Measurements from ENCODE around the gene SERINC4. TPM values are rescaled to one million over a fixed set of nuclear protein-coding genes. Genes with fewer than 3 reads are reported as not detected.

The SERINC4 gene
- total and polyA plus RNA-seq, 10 of the 15 experiments (the other 5 are each of a cell fraction or from before 2014, with no cell fraction given), result 0.06 to 0.96 (median 0.26) TPM; not detected in 1

DNA sequence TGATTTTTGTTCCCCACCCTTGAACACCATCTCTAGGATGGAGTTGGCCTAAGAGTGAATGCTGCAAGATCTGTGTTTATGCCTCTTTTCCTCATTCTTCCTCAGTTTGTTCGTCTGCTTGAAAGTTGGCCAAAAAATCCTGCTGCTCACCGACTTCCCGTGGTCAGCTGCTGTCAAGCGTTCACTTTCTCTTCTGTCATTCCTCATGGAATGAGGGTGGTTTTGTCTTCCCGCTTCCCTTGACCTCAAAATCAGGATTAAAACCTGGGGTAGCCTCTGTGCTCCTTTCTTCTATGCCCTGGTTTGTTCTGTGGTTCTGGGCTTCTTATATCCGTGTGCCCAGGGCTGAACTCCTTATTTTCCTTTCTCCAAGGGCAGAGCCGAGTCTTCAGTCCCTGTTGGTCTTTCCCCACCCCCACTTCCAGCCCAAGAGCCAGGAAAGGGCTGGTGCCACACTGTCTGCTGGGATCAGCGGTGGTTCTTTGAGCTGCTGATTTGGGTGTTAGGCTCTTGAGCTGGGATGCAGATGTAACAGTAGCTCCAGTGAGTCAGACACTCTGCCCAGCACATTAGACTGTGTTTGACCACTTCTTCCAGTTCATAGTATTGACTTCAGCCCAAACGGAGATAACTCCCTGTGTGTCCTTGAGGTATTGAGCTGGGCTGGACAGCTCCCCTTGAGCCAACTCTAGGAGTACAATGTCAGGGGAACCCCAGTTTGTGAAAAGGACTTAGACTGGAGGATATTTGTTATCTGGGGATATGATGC is 5.6 kb downstream of the SERINC4 start:
- Histone ChIP-seq H3K36me3 (ENCODE audit: control insufficient read depth in 2 of 2, insufficient read depth in 2 of 2, low read length in 1 of 2) (peaks cover 5 to 30% of the 10 kb centered on the region in 2 experiments), H3K9me3 (replicated peaks; ENCODE audit: control insufficient read depth, insufficient read depth, low read length) (no peaks in the 10 kb centered on the region), H3K9ac (ENCODE audit: control insufficient read depth, insufficient read depth, low read length) (no peak overlapping the region), H3K79me2 (ENCODE audit: control insufficient read depth, insufficient read depth, low read length) (peaks cover 34% of the 10 kb centered on the region), H3K4me3 (peak overlapping the region; percentile 96; the same call in 1 of the 2 replicates), H4K20me1 (ENCODE audit: control insufficient read depth, insufficient read depth) (no peaks in the 10 kb centered on the region; the same call in none of the 2 replicates), H3K4me2 (ENCODE audit: control insufficient read depth, insufficient read depth) (peak overlapping the region; percentile 99; the same call in 1 of the 2 replicates), H3K27ac (ENCODE audit: control insufficient read depth, insufficient read depth) (no peak overlapping the region), H3K4me1 (ENCODE audit: control insufficient read depth, insufficient read depth, low read length) (peaks cover 25% of the 10 kb centered on the region), H2AFZ (ENCODE audit: control insufficient read depth, low read depth, low read length) (no peak overlapping the region), H3K27me3 (replicated peaks in 1 of 2; ENCODE audit: control insufficient read depth in 2 of 2, insufficient read depth in 2 of 2, low read length in 1 of 2) (no peaks in the 10 kb centered on the region)
- in situ Hi-C loops (cut with MboI), result loop anchor here (10.0 to 25.0 kb wide), 2 partner anchors 930 to 1532 kb away; partner anchors contain the start of genes GANC and TMEM87A
- WGBS (ENCODE audit: insufficient coverage, insufficient replicate concordance, low lambda C conversion rate, missing lambda C conversion rate), result 90% methylated on average over 9 of the region's 9 CpGs
- ChIA-PET RAD21 (ENCODE audit: unreplicated experiment) (interaction anchor here (0.8 to 2.1 kb wide), 4 partner anchors 15 to 90 kb away, joined by 3 to 9 read pairs (median 4); partner anchors contain the start of gene ELL3), CTCF (interaction anchor here (0.5 to 4.0 kb wide), 3 partner anchors 19 to 912 kb away, joined by 3 to 23 read pairs (median 6); partner anchors contain the start of gene ELL3), SMC1A (ENCODE audit: uncharacterized antibody, unreplicated experiment) (interaction anchor here (0.5 to 9.4 kb wide), 7 partner anchors 14 to 36 kb away, joined by 3 to 129 read pairs (median 3); partner anchors contain the start of genes ELL3 and MFAP1), POLR2A (interaction anchor here (0.7 to 5.9 kb wide), 5 partner anchors 10 to 40 kb away, joined by 3 to 48 read pairs (median 3); partner anchors contain the start of gene MFAP1)
- no TSS peak for BruUV-seq (replicated peaks)
- intact Hi-C loops (cut with micrococcal nuclease; ENCODE audit: unreplicated experiment), result loop anchor here (5.0 kb wide), 1 partner anchor 33 kb away; the partner anchor contains the start of gene WDR76
- no peak for DNase-seq (ENCODE audit: low read depth, low spot score)
- FAIRE-seq, result no peak
- TF ChIP-seq ZNF622 (IDR thresholded peaks at IDR 0.05) (no peak), POU2F2 (IDR thresholded peaks at IDR 0.05; ENCODE audit: borderline replicate concordance, low read depth, low read length) (no peak), REST (IDR thresholded peaks at IDR 0.05; ENCODE audit: low read depth, low read length) (peak; percentile 53; the same call in 1 of the 2 replicates), CHD2 (IDR thresholded peaks at IDR 0.05; ENCODE audit: borderline replicate concordance, low read depth, low read length) (no peak), NFIC (IDR thresholded peaks at IDR 0.05; ENCODE audit: low read depth, low read length) (no peak), RBBP5 (conservative IDR thresholded peaks at IDR 0.05) (no peak)
- ATAC-seq, result no peak
